HL-60 (cell line): ENCODE measurements around the gene GADD45A.
"Not testable (repeated sequence)": the region's sequence is repeated elsewhere in the genome, so short reads cannot be mapped to it uniquely, and the experiment has no call there.

ENCODE experiments used
- CTCF ChIP-seq: IDR thresholded peaks from one replicate; pipeline ENCODE4 v1.5.1; 2011; ENCODE audit warnings: low read length, control low read depth, inconsistent platforms; ENCODE audit not compliant: insufficient read depth
- GABPA ChIP-seq: IDR thresholded peaks from 2 replicates; pipeline ENCODE4 v1.6.1; 2012; ENCODE audit warnings: low read depth
- POLR2AphosphoS5 ChIP-seq: IDR thresholded peaks from 2 replicates; pipeline ENCODE4 v1.6.1; 2012; ENCODE audit warnings: low read depth
- SPI1 ChIP-seq: IDR thresholded peaks from 2 replicates; pipeline ENCODE4 v1.6.1; 2012; ENCODE audit warnings: low read depth, mild to moderate bottlenecking, borderline replicate concordance
- TF ChIP-seq, protein P1 (sequence below): IDR thresholded peaks from 2 replicates; pipeline ENCODE4 v1.6.1; 2012; ENCODE audit warnings: low read depth; ENCODE audit not compliant: insufficient replicate concordance

GRCh38 chr1:67665307-67665706, 19.7 kb upstream of the GADD45A start:
- TF ChIP-seq POLR2AphosphoS5, CTCF, GABPA, SPI1: not testable (repeated sequence)
- TF ChIP-seq, protein P1, sequence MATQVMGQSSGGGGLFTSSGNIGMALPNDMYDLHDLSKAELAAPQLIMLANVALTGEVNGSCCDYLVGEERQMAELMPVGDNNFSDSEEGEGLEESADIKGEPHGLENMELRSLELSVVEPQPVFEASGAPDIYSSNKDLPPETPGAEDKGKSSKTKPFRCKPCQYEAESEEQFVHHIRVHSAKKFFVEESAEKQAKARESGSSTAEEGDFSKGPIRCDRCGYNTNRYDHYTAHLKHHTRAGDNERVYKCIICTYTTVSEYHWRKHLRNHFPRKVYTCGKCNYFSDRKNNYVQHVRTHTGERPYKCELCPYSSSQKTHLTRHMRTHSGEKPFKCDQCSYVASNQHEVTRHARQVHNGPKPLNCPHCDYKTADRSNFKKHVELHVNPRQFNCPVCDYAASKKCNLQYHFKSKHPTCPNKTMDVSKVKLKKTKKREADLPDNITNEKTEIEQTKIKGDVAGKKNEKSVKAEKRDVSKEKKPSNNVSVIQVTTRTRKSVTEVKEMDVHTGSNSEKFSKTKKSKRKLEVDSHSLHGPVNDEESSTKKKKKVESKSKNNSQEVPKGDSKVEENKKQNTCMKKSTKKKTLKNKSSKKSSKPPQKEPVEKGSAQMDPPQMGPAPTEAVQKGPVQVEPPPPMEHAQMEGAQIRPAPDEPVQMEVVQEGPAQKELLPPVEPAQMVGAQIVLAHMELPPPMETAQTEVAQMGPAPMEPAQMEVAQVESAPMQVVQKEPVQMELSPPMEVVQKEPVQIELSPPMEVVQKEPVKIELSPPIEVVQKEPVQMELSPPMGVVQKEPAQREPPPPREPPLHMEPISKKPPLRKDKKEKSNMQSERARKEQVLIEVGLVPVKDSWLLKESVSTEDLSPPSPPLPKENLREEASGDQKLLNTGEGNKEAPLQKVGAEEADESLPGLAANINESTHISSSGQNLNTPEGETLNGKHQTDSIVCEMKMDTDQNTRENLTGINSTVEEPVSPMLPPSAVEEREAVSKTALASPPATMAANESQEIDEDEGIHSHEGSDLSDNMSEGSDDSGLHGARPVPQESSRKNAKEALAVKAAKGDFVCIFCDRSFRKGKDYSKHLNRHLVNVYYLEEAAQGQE = not testable (repeated sequence)
